Measurements from ENCODE around the gene PACRG. TPM values are rescaled to one million over a fixed set of nuclear protein-coding genes. Genes with fewer than 3 reads are reported as not detected.
"Not testable (repeated sequence)": the region's sequence is repeated elsewhere in the genome, so short reads cannot be mapped to it uniquely, and the experiment has no call there.

The PACRG gene
- total RNA-seq, 1 experiment from 2014 or later: 0.26 TPM

DNA sequence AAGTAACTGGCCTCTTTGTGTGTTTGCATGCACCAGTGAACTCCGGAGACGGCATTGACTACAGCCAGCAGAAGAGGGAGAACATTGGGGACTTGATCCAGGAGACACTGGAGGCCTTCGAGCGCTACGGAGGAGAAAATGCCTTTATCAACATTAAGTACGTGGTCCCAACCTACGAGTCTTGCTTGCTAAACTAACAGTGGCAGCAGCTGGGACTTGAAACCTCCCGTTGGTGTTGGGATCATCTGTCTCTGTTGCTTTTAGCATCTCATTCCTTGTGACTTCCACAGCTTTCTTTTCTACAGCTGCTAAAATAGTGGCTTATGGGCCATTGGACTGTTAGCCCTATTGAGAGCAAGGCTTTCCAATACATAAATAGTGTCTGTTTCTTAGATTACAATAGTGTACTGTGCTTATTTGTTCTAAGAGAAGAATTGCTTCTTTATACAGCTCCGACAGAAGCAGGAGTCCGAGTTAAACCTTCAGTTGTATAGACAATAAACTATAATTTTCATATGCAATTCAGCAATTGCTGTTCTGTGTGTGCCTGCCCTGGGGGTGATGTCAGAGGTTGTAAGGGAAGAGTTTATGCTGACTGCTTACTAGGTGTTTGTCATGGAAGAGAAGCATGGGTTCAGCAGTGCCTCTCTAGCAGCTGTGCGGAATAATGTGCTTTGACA is 587.2 kb downstream of the PACRG start:
- no peak overlapping the region for H3K27ac ChIP-seq (ENCODE audit: insufficient read length, low read depth, low read length)
- DNase-seq: no peak
- no peak overlapping the region for H3K9ac ChIP-seq (ENCODE audit: extremely low read depth, insufficient read length, low read length)
- H3K27me3 ChIP-seq (ENCODE audit: insufficient read depth, low read length): no peaks in the 10 kb centered on the region
- no peaks in the 10 kb centered on the region for H3K79me1 ChIP-seq (ENCODE audit: insufficient read depth, low read depth, low read length, poor library complexity, severe bottlenecking)
- no peaks in the 10 kb centered on the region for H4K20me1 ChIP-seq (ENCODE audit: control insufficient read depth, insufficient read depth, insufficient read length)
- no peak overlapping the region for H2BK15ac ChIP-seq (ENCODE audit: low read depth, low read length)
- no peak overlapping the region for H3K56ac ChIP-seq (ENCODE audit: insufficient read length, low read depth, low read length)
- WGBS (ENCODE audit: extremely low coverage, insufficient read length, low lambda C conversion rate): no CpG with 5 or more reads among the region's 11 CpGs
- H3K4ac ChIP-seq (ENCODE audit: low read depth, low read length): no peak overlapping the region
- H3T11ph ChIP-seq (ENCODE audit: low read length): no peak overlapping the region
- Mint-ChIP-seq H3K27ac (no peak overlapping the region), H3K9me3 (no peaks in the 10 kb centered on the region), H3K4me1 (peaks cover 4 to 5% of the 10 kb centered on the region in 2 experiments; a peak in 2 of 4 replicates), H3K27me3 (ENCODE audit: low read depth) (no peaks in the 10 kb centered on the region; the same call in 1 of the 2 replicates), H3K4me3 (no peak overlapping the region), H3K36me3 (ENCODE audit: insufficient read depth in 1 of 3, low read depth in 3 of 3) (no peaks in the 10 kb centered on the region)
- no peak overlapping the region for H2BK12ac ChIP-seq (ENCODE audit: insufficient read length, low read depth, low read length)
- H4K5ac ChIP-seq (ENCODE audit: insufficient read length, low read depth, low read length): no peak overlapping the region
- H4K91ac ChIP-seq (ENCODE audit: insufficient read length, low read depth, low read length): no peak overlapping the region
- no peak overlapping the region for H3K4me2 ChIP-seq (ENCODE audit: insufficient read depth, insufficient read length, low read length)
- H2AK5ac ChIP-seq (ENCODE audit: insufficient read length, low read length): no peak overlapping the region
- no peak overlapping the region for H2BK20ac ChIP-seq (ENCODE audit: low read depth, low read length, poor library complexity, severe bottlenecking)
- TF ChIP-seq, protein P1, sequence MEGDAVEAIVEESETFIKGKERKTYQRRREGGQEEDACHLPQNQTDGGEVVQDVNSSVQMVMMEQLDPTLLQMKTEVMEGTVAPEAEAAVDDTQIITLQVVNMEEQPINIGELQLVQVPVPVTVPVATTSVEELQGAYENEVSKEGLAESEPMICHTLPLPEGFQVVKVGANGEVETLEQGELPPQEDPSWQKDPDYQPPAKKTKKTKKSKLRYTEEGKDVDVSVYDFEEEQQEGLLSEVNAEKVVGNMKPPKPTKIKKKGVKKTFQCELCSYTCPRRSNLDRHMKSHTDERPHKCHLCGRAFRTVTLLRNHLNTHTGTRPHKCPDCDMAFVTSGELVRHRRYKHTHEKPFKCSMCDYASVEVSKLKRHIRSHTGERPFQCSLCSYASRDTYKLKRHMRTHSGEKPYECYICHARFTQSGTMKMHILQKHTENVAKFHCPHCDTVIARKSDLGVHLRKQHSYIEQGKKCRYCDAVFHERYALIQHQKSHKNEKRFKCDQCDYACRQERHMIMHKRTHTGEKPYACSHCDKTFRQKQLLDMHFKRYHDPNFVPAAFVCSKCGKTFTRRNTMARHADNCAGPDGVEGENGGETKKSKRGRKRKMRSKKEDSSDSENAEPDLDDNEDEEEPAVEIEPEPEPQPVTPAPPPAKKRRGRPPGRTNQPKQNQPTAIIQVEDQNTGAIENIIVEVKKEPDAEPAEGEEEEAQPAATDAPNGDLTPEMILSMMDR (conservative IDR thresholded peaks at IDR 0.05): no peak
- no peak overlapping the region for H3K18ac ChIP-seq (ENCODE audit: insufficient read length, low read depth, low read length)
- no peaks in the 10 kb centered on the region for H3K23me2 ChIP-seq (ENCODE audit: insufficient read length, low read depth, low read length, poor library complexity, severe bottlenecking)
- no peak overlapping the region for H2BK120ac ChIP-seq (ENCODE audit: low read depth, low read length, poor library complexity, severe bottlenecking)
- no peaks in the 10 kb centered on the region for H3K4me1 ChIP-seq (ENCODE audit: insufficient read depth, low read length)
- H3K14ac ChIP-seq (ENCODE audit: insufficient read depth, low read length): no peak overlapping the region
- no peak overlapping the region for H3K23ac ChIP-seq (ENCODE audit: insufficient read length, low read depth, low read length)
- H3K79me2 ChIP-seq (ENCODE audit: insufficient read depth, low read length): no peaks in the 10 kb centered on the region
- no peak overlapping the region for H2AFZ ChIP-seq (ENCODE audit: low read length)
- no peak overlapping the region for H2BK5ac ChIP-seq (ENCODE audit: insufficient read length, low read length)
- no peaks in the 10 kb centered on the region for H3K9me3 ChIP-seq (ENCODE audit: control insufficient read depth, low read depth, low read length)
- no peak overlapping the region for H4K8ac ChIP-seq (replicated peaks; ENCODE audit: insufficient read length, low read depth, low read length)

DNA sequence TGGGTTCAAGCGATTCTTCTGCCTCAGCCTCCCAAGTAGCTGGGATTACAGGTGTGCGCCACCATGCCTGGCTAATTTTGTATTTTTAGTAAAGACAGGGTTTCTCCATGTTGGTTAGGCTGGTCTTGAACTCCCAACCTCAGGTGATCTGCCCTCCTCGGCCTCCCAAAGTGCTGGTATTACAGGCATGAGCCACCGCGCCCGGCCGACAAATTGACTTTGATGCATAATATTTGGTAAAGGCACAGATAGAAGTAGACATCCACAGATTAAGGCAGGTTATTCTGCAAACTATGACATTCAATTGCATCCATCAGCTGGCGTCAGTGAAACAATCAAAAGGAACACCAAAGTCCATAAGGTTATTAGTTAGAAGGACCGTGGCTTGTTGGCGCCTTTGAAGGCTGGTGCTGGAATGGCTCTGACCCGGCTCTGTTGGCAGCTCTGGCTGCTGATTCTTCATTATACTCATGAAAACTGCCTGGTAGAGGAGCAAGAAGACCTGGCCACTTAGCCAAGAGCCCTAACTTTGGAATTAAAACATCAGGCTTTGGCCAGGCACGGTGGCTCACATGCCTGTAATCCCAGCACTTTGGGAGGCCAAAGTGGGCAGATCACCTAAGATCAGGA is 589.2 kb downstream of the PACRG start:
- WGBS (ENCODE audit: extremely low coverage, insufficient read length, low lambda C conversion rate): no CpG with 5 or more reads among the region's 12 CpGs
- not testable (repeated sequence) for H4K5ac ChIP-seq (ENCODE audit: insufficient read length, low read depth, low read length); H3K27me3 Mint-ChIP-seq (ENCODE audit: low read depth); H3K18ac ChIP-seq (ENCODE audit: insufficient read length, low read depth, low read length); H3K4ac ChIP-seq (ENCODE audit: low read depth, low read length); H3K9me3 ChIP-seq (ENCODE audit: control insufficient read depth, low read depth, low read length); H3K27ac Mint-ChIP-seq; H4K20me1 ChIP-seq (ENCODE audit: control insufficient read depth, insufficient read depth, insufficient read length); H2BK12ac ChIP-seq (ENCODE audit: insufficient read length, low read depth, low read length); H3K79me1 ChIP-seq (ENCODE audit: insufficient read depth, low read depth, low read length, poor library complexity, severe bottlenecking); H2BK15ac ChIP-seq (ENCODE audit: low read depth, low read length); H2AFZ ChIP-seq (ENCODE audit: low read length); H4K91ac ChIP-seq (ENCODE audit: insufficient read length, low read depth, low read length); H3T11ph ChIP-seq (ENCODE audit: low read length); H2BK5ac ChIP-seq (ENCODE audit: insufficient read length, low read length); H2AK5ac ChIP-seq (ENCODE audit: insufficient read length, low read length); H4K8ac ChIP-seq (replicated peaks; ENCODE audit: insufficient read length, low read depth, low read length); H3K9me3 Mint-ChIP-seq; H3K4me1 ChIP-seq (ENCODE audit: insufficient read depth, low read length); H3K4me3 Mint-ChIP-seq; H3K4me2 ChIP-seq (ENCODE audit: insufficient read depth, insufficient read length, low read length); DNase-seq; H3K23ac ChIP-seq (ENCODE audit: insufficient read length, low read depth, low read length); H3K9ac ChIP-seq (ENCODE audit: extremely low read depth, insufficient read length, low read length); H3K14ac ChIP-seq (ENCODE audit: insufficient read depth, low read length); H2BK120ac ChIP-seq (ENCODE audit: low read depth, low read length, poor library complexity, severe bottlenecking); H3K36me3 Mint-ChIP-seq (ENCODE audit: insufficient read depth in 1 of 3, low read depth in 3 of 3); H3K27me3 ChIP-seq (ENCODE audit: insufficient read depth, low read length); H3K23me2 ChIP-seq (ENCODE audit: insufficient read length, low read depth, low read length, poor library complexity, severe bottlenecking); H3K79me2 ChIP-seq (ENCODE audit: insufficient read depth, low read length); H3K56ac ChIP-seq (ENCODE audit: insufficient read length, low read depth, low read length); H3K27ac ChIP-seq (ENCODE audit: insufficient read length, low read depth, low read length); H2BK20ac ChIP-seq (ENCODE audit: low read depth, low read length, poor library complexity, severe bottlenecking); H3K4me1 Mint-ChIP-seq
